ENCODE measurements around the gene MROH2A.

Gene MROH2A

GRCh38 chr2:233764264-233764663 lies 13.9 kb upstream of the MROH2A start:
- no peak for DNase-seq

- no peak for DNase-seq
These were observed 13.4 kb upstream of the MROH2A start for GRCh38 chr2:233764761-233765160.

- no peak for DNase-seq
These were observed 11.7 kb upstream of the MROH2A start for GRCh38 chr2:233766416-233766815.

GRCh38 chr2:233768076-233768475 lies 10.1 kb upstream of the MROH2A start:
- no peak for DNase-seq

- no peak for DNase-seq
These were observed 8.9 kb upstream of the MROH2A start for GRCh38 chr2:233769260-233769659.

- DNase-seq: no peak
These were observed 6.0 kb upstream of the MROH2A start for GRCh38 chr2:233772153-233772552.

GRCh38 chr2:233772583-233772982 lies 5.5 kb upstream of the MROH2A start:
- DNase-seq: no peak

- DNase-seq: no peak
These were observed 4.3 kb upstream of the MROH2A start for GRCh38 chr2:233773854-233774253.

- DNase-seq: no peak
These were observed 2.7 kb upstream of the MROH2A start for GRCh38 chr2:233775414-233775813.

- no peak for DNase-seq
These were observed 1.6 kb downstream of the MROH2A start for GRCh38 chr2:233779722-233780121.

- DNase-seq: no peak
These were observed 2.6 kb downstream of the MROH2A start for GRCh38 chr2:233780771-233781170.

- no peak for DNase-seq
These were observed 11.4 kb downstream of the MROH2A start for GRCh38 chr2:233789554-233789953.

- no peak for DNase-seq
These were observed 13.2 kb downstream of the MROH2A start for GRCh38 chr2:233791151-233791882.

GRCh38 chr2:233791883-233792329 lies 13.8 kb downstream of the MROH2A start:
- DNase-seq: no peak

- no peak for DNase-seq
These were observed 14.6 kb downstream of the MROH2A start for GRCh38 chr2:233792720-233793119.

GRCh38 chr2:233793465-233794127 lies 15.5 kb downstream of the MROH2A start:
- no peak for DNase-seq

GRCh38 chr2:233794128-233794658 lies 16.1 kb downstream of the MROH2A start:
- no peak for DNase-seq

GRCh38 chr2:233795735-233796171 lies 17.6 kb downstream of the MROH2A start:
- no peak for DNase-seq

- no peak for DNase-seq
These were observed 18.1 kb downstream of the MROH2A start for GRCh38 chr2:233796254-233796653.

- DNase-seq: no peak
These were observed 20.4 kb downstream of the MROH2A start for GRCh38 chr2:233798335-233799086.

GRCh38 chr2:233799087-233799665 lies 21.0 kb downstream of the MROH2A start:
- no peak for DNase-seq

- DNase-seq: no peak
These were observed 21.6 kb downstream of the MROH2A start for GRCh38 chr2:233799716-233800115.

- DNase-seq: no peak
These were observed 22.1 kb downstream of the MROH2A start for GRCh38 chr2:233800208-233800607.

All from activated T-cell treated with anti-CD3 and anti-CD28 coated beads for 4 hours (primary cell).